GM10266 (cell line): ENCODE data around the gene PCDH19.

Experiments
- DNase-seq: peaks from one replicate; pipeline ENCODE4 v3.0.0; 2012; ENCODE audit errors: extremely low spot score
- CTCF ChIP-seq: IDR thresholded peaks from 2 replicates; pipeline ENCODE4 v1.5.1; 2012; ENCODE audit warnings: mild to moderate bottlenecking, low read depth; ENCODE audit not compliant: control insufficient read depth, insufficient read depth; ENCODE audit errors: missing control alignments

The PCDH19 gene

GRCh38 chrX:100410901-100411801 is 1.1 kb upstream of the PCDH19 start:
- DNase-seq, result no peak
- TF ChIP-seq CTCF, result no peak

GRCh38 chrX:100408713-100409609 is 1.1 kb downstream of the PCDH19 start:
- TF ChIP-seq CTCF, result no peak
- no peak for DNase-seq

- no peak for TF ChIP-seq CTCF
- DNase-seq, result no peak
Observed at GRCh38 chrX:100407784-100408712, 2.0 kb downstream of the PCDH19 start.

GRCh38 chrX:100407147-100407783 is 2.8 kb downstream of the PCDH19 start:
- TF ChIP-seq CTCF, result no peak
- DNase-seq, result no peak

GRCh38 chrX:100405424-100405823 is 4.6 kb downstream of the PCDH19 start:
- DNase-seq, result no peak
- no peak for TF ChIP-seq CTCF

- no peak for DNase-seq
- no peak for TF ChIP-seq CTCF
Observed at GRCh38 chrX:100404851-100405250, 5.2 kb downstream of the PCDH19 start.
